GM19455 (cell line): Measurements from ENCODE around the gene GCAT.

ENCODE experiments used
- ATAC-seq: cut with Tn5 transposase; IDR thresholded peaks from one replicate; pipeline ENCODE4 v1.9.1; 2021; ENCODE audit not compliant: unreplicated experiment

GCAT gene

DNA sequence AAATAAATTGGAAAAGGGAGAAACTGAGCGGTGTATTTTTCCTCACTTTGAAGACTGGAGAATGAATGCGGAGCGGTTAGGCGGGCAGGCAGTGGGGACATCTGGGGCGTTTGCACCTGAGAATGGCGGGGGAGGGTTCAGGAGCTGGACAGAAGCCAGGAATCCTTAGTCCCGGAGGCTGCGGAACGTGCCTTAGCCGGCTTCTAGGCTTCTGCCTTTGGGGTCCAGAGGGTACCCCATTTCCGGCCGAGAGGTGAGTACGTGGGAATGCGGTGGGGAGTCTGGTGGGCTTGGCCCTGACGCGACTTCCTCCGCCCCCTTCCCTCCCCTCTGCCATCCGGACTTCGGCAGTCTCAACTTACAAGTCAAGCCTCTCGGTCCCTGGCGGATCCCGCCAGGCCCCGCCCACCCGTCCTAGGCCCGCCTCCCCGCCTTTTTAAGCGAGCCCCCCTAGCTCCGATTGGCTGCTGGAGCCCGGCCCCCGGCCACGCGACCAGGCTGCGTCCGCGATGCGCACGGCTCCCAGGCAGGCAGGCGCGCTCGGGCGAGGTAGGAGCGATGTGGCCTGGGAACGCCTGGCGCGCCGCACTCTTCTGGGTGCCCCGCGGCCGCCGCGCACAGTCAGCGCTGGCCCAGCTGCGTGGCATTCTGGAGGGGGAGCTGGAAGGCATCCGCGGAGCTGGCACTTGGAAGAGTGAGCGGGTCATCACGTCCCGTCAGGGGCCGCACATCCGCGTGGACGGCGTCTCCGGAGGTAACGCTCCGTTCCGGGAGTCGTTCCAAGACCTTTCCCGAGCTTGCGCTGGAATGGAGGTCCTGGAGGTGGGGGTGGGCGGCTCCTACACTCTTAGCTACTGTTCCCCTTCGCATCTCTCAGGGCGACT, at the start of gene GCAT:
TSS of gene GCAT (plus strand) at position 525 of the 884 bp plus-strand sequence. CDS start at position 559, 34 bp downstream.
- ATAC-seq = peak; percentile 61

DNA sequence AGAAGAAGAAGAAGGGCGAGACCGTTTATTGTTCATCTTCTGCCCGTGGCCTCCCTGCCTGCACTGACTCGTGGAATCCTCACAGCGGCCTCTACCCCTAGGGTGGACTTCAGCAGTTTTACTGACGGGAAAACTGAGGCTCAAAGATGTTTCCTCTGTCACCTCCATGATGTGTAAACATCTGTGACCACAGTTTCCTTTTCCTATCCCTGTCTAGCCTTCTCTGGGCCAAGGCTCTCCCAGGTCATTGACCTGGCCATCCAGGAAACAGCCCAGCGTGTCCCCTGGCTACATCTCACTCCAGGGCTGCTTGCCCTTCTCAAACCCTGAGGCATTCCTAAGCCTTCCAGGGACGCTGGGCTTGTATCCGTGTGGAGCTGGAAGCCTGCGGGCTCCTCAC, 49.0 kb upstream of the GCAT start:
- no peak for ATAC-seq

DNA sequence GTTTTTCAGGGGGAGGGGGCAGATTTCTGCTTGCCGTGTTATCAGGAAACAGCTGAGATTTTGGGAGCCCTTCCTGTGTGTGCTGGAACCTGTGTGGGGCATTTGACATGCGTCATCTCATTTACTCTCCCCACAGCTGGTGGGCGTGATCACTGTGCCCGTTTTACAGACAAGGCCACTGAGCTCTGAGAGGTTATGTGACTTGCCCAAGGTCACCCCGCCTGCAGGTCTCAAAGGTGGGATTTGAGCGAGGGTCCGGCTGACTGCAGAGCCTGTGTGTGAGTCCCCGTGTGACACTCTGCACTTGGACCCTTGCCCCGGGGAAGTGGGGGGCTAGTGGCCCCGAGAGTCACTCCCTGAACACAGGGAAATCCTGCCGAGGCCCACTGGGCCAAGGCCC, 48.5 kb upstream of the GCAT start:
- no peak for ATAC-seq

DNA sequence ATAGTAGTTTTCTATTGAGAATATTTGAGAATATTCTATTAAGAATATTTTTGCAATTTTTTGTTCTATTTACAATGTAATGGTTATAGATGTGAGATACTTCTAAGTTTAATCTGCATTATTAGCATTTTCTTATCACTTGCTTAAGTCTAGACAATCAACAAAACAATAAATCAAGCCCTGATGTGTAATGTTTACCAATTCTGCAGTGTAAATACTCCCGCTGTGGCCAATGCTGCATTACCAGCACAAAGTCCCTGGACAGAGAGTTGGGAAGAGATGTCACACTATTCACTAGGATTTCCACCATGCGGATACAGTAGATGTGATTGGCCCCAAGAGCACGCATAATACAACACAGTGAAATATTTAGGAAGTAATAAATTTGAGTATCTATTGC, 47.6 kb upstream of the GCAT start:
- no peak for ATAC-seq

DNA sequence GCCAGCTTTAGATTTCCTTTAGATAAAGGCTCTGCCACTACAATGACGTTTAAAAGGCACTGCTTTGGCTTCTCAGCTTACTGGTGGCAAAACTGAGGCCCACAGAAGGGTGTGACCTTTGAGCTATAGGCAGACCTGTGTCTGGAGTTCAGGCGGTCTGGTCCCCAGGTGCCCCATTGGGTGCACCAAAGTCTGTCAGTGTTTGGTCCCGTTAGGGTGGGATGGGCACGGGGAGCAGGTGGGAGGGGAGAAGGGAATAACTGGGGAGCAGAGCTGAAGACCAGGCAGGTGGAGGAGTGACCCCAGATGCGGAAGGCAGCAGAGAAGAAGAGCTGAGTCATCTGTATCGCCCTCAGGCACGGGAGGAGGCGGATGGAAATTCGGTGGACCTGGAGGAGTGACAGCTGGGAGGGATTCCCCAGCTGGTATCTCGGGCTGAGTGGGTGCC, 45.3 kb upstream of the GCAT start:
- ATAC-seq = no peak

DNA sequence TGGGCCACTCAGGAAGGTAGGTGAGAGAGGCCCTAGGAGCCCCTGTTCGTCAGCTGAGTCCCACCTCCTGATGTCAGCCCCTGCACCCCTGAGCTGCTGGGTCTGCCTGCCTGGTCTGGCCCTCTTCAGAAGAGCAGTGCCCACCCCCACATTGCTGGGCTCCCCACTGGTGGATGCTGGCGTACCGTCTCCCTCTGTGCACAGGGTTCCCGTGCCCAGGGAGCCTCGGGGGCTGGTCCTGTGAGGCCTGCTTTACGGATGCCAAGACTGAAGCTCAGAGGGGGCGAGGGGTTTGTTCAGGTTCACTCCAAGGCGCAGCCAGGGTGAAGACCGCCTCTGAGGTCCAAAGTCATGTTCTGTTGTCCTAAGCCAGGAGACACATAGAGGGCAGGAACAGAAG, 44.7 kb upstream of the GCAT start:
- ATAC-seq = no peak

DNA sequence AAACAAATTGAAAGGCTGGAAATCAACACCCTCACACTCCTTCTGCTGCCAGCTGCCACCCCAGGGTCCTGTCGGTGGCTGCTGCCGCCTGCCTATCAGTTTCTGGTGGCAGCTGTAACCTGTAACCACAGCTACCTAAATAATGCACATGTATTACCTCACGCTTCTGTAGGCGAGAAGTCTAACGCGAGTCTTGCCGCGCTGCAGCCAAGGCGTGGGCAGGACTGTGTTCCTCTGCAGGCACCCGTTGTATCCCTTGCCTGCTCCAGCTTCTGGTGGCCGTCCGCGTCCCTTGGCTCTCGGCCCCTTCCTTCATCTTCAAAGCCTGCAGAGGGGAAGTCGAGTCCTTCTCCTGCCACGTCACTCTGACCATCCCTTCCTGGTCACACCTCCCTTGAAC, 44.1 kb upstream of the GCAT start:
- no peak for ATAC-seq

DNA sequence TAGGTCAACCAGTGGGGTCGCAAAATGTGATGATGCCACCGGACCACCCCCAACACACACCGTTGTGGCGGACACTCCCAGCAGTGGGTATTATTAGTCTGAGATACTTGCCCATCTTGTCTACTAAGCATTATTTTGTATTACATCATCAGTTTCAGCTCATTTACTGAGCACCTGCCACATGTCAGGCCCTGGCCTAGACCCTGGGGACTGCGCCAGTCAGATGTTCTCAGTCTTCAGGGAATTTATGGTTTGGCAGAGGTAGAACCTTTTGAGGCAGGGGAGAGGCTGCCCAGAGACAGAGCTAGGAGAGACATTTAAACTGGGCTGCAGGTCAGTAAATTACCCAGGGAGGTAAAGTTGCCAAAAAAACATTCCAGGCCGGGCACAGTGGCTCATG, 43.1 kb upstream of the GCAT start:
- ATAC-seq = no peak

DNA sequence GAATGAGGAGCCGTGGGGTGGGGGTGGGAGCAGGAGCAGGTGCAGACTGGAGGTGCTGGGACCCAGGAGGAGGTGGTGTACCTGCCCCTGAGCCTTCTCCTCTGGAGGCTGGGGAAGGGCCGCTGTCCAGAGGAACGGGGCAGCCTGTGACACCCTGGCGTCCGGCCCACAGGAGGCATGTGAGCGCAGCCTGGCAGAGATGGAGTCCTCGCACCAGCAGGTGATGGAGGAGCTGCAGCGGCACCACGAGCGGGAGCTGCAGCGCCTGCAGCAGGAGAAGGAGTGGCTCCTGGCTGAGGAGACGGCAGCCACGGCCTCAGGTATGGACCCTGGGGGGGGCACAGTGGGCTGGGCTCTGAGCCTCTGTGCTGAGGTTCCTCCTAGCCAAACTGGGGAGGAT, 42.2 kb upstream of the GCAT start:
- ATAC-seq = no peak

DNA sequence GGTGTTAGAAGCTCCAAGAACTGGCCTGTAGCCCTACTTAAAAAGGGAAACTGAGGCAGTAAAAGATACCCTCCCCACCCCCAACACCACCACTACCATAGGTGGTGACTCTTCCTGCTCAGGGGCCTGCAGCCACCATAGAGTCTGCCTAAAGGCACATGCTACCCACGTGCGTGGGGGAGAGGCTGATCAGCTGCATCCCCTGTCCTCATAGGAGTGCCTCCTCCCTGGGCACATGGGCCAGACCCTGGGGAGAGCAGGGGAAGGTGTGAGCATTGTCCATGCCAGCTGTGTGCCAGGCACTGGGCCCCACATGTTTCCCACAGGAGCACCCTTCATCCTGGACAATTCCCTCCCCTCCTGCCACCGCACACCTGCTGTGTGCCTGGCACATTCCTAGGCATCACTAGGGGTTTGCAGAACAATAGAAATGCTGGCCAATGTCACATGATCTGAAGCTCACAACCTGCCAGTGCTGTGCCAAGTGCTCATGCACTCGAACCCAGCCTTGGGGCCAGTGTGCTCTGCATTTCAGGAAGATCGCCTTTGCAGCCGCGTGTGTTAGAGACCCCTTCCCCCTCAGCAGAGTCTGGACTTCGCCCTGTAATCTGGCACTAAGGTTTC, 41.7 kb upstream of the GCAT start:
- no peak for ATAC-seq

DNA sequence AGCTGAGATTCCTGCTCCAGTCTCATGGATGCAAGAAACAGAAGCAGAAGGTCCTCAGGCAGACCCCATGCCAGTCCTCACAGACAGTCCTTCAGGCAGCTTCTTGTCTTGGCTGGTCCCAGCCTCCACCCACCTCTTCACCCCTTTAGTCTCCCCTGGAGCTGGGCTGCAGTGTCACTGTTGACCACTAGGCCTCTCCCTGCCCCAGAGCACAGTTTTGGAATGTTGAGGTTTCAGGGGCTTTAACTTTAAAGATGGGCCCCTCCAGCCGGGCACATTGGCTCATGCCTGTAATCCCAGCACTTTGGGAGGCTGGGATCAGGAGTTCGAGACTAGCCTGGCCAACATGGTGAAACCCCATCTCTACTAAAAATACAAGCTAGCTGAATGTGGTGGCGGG, 39.5 kb upstream of the GCAT start:
- ATAC-seq = no peak

DNA sequence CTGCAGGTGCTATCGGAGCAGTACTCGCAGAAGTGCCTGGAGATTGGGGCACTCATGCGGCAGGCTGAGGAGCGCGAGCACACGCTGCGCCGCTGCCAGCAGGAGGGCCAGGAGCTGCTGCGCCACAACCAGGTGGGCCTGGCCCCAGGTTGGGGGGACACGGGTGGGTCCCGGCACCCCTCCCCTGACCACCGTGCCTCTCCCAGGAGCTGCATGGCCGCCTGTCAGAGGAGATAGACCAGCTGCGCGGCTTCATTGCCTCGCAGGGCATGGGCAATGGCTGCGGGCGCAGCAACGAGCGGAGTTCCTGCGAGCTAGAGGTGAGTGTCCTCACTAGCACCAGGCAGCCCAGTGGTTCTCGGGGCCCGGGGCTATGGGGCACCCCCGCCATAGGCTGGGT, 38.7 kb upstream of the GCAT start:
- ATAC-seq = no peak

DNA sequence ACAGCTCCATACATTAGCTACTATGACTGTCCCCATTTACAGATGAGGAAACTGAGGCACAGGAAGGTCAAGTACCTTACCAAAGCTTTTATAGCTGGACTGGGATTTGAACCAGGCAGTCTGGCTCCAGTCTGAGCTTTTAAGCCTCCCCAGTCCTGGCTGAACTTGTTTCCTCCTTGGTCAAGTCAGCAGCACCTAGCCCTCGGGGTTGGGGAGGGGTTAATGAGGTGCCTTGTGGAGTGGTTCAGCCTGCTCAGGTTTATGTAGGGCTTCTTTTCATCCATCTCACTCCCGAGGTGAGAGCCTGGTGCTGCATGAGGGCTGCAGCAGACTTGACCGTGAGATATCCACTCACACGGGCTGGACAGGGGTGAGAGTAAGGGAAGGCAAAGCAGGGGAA, 36.7 kb upstream of the GCAT start:
- no peak for ATAC-seq

DNA sequence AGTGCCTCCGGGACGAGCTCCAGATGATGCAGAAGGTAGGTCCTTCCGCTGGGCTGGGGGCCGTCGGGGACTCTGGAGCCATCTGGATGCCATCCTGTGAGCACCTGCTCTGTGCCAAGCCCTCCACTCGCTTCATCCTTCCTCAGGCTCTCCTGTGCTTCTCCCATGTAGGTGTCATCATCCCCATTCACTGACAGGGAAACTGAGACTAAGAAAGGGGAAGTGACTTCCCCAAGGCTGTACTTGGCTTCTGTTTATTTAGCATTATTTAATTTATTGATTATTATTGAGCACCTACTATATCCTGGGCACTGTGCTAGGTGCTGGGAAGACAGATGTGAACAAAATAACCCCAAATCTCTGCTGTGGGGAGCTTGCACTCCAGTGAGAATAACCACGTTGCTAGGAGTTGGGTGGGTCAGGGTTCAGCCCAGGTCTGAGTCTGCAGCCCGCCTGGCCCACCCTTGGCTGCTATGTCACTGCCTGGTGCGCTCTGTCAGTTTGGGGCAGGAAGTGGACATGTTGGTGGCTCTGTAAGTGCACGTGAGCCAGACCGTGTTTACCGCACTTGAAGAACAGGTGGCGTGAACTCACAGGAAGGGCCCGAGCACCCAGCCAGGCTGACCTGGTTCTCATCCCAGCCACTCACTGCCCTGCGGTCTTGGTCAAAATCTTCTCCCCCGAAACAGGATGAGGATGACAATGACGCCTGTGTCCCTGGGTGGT, 35.9 kb upstream of the GCAT start:
- no peak for ATAC-seq

DNA sequence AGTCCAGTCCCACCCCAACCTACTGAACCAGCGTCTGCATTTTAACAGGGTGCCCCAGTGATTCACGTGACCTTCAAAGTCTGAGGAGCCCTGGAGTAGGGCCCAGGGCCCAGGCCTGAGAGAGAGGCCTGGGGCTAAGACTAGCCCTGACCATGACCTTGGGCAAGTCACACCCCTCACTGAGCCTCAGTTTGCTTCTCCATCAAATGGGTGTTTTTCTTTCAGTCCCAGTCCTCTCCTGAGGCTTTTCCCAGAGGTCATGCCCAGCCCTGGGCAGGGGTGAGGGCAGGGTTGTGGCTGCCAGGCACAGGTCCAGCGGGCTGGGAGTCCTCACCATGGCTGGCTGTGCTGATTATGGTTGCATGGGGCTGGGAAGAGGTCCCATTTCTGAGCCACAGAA, 33.0 kb upstream of the GCAT start:
- ATAC-seq = no peak

DNA sequence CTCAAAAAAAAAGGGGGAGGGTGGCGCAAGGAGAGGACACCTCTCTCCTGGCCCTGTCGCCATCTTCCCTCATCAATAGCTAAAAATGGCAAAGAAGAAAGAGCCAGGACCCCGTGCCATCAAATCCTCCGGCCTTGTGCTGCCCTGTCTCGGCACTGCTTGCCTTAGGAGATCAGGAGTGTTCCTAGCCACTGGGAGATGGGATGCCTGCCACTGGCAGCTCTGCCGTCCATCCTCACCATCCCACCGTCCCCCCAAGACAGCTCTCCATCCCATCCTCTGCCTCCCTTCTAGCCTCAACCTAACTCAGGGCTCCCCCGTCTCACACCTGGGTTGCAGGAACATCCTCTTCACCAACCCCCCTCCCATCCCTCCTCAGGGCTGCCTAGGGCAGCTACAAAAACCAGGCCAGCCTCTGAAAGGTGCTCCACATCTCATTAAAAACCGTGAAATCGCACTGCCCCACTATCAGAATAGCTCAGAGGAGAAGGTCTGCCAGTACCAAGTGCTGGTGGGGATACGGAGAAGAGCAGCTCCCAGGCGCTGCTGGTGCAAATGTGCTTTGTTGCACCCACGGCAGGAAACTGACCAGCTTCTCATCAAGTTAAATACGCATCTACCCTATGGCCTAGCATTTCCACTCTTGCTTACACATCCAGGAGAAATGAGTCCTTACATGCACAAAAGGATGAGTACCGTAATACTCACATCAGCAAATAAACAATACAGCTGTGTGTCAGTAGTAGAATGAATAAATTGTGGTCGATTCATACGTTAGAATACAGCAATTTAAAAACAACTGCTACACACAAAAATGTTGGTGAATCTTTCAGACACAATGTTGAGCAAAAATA, 31.7 kb upstream of the GCAT start:
- ATAC-seq = no peak

DNA sequence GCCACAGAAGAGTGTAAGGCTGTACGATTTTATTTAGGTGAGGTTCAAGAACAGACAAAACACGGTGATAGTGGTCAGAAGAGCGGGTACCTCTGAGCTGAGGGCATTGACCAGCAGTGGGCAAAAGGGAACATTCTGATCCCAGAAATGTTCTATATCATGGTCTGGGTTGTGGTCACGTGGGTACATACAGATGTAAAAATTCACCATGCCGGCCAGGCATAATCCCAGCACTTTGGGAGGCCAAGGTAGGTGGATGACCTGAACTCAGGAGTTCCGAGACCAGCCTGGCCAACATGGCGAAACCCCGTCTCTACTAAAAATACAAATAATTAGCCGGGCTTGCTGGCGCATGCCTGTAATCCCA, 31.1 kb upstream of the GCAT start:
- ATAC-seq = no peak

DNA sequence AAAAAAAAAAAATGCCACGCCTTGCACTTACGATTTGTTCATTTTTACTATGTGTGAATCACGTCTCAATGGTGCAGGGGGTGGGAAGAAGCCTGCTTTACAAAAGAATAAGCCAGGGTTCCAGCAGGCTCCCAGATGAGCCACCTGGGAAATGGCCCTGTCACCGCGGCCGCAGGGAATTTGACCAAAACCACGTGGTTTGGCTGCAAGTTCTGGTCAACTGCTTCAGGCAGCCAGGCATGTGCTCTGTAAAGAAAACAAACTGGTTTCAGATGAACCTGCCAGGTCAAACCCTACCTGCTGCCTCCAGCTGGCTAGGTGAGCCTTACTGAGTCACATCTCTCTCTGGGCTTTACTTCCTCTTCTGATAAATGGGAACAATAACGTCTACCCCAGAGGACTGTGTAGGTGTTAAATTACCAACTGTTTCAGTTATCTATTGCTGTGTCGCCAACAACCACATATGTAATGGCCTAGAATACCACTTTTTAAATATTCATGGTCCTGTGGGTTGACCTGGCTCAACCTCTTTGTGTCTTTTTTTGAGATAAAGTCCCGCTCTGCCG, 30.5 kb upstream of the GCAT start:
- ATAC-seq = no peak

DNA sequence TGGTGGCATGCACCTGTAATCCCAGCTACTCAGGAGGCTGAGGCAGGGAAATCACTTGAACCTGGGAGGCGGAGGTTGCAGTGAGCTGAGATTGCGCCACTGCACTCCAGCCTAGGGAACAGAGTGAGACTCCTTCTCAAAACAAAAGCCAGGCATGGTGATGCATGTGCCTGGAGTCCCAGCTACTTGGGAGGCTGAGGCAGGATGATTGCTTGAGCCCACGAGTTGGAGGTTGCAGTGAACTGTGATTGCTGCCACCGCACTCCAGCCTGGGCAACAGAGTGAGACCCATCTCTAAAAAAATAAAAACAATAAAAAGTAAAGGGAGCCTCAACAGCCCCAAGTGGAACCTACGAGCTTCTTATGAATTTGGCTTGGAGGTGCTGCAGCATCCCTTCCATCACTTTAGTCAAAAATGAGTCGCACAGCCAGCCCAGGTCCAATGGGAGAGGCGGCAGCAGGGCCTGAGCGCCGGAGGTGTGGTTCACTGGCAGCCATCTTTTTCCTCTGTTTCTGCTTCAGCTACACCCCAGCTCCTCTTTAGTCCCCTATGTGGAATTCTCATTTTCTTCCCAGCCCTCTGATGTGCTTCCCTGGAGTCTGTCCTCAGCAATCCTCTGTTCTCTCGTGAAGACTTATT, 29.2 kb upstream of the GCAT start:
- ATAC-seq = no peak

DNA sequence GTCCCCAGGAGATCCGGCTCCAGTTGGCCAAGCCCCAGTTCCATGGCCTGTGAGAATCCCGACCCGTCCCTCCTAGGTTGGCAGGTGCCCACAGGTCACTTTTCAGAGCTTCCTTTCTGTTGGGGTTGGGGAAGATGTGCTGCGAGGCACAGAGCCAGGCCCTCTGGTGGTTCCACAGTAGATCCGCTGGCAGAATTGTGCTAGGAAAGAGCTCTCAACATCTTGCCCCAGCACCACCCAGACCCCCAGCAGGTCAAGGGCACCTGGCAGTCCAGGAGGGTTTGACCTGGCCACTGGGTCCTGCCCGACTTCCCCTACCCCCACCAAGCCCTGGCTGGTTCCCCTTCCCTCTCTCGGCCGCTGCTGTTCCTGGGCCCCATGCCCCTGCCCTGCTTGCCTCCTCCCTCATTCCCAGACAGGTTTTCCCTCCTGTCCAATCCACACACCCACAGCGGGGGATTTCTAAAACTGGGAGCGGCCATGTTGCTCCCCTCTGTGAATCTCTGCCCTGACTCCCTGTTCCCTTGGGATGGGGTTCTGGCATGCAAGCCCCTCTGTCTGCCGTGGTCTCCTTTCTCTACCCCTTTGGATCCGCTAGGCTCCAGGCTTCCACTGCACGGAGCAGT, 26.2 kb upstream of the GCAT start:
- no peak for ATAC-seq
